Mammary epithelial cell (primary cell): ENCODE results near the gene NGRN.

Source experiments
- EZH2 ChIP-seq: IDR thresholded peaks from 2 replicates; pipeline ENCODE4 v1.6.1; 2012; ENCODE audit warnings: low read length, inconsistent platforms, borderline replicate concordance
- TF ChIP-seq, protein P1 (sequence below), 2 donors: IDR thresholded peaks in 1 of 2; conservative IDR thresholded peaks in 1 of 2; 2 replicates each; pipeline ENCODE4 v1.5.1; 2011 to 2012; ENCODE audit warnings: inconsistent platforms in 2 of 2, low read length in 2 of 2, mild to moderate bottlenecking in 2 of 2, control low read depth in 1 of 2, low read depth in 1 of 2; ENCODE audit not compliant: insufficient read depth in 1 of 2; ENCODE audit errors: extremely low read depth in 1 of 2

DNA sequence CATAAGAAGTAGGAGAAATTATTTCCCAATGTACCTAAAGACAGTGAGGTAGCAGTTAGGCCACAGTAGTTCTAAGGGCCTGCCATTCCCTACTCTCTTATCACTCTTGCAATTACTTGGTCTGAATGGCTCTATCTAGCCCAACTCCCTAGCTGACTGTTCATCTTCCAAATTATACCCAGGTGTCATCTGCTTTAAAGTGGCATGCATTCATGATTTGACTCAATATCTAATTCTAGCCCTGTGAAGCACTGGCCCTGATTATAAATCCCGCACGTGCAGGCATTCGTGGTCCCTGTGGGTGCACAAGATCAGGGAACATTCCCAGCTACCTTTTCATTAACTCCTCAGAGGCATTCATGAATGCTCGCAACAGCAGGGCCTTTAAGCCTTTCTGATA lies 43.5 kb downstream of the NGRN start:
- TF ChIP-seq, protein P1, sequence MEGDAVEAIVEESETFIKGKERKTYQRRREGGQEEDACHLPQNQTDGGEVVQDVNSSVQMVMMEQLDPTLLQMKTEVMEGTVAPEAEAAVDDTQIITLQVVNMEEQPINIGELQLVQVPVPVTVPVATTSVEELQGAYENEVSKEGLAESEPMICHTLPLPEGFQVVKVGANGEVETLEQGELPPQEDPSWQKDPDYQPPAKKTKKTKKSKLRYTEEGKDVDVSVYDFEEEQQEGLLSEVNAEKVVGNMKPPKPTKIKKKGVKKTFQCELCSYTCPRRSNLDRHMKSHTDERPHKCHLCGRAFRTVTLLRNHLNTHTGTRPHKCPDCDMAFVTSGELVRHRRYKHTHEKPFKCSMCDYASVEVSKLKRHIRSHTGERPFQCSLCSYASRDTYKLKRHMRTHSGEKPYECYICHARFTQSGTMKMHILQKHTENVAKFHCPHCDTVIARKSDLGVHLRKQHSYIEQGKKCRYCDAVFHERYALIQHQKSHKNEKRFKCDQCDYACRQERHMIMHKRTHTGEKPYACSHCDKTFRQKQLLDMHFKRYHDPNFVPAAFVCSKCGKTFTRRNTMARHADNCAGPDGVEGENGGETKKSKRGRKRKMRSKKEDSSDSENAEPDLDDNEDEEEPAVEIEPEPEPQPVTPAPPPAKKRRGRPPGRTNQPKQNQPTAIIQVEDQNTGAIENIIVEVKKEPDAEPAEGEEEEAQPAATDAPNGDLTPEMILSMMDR (conservative IDR thresholded peaks at IDR 0.05 in 1 of 2, IDR thresholded peaks at IDR 0.05 in 1 of 2; ENCODE audit: extremely low read depth in 1 of 2, insufficient read depth in 1 of 2, low read depth in 1 of 2, low read length in 2 of 2) = no peak
- TF ChIP-seq EZH2 = no peak
